ENCODE results near the gene ASB5. TPM values are rescaled to one million over a fixed set of nuclear protein-coding genes. Genes with fewer than 3 reads are reported as not detected.

Gene ASB5
- total RNA-seq: 0.83 and 2.2 TPM in 2 replicates

GRCh38 chr4:176268963-176269362 is at the start of gene ASB5:
Gene ASB5 (minus strand): TSS chr4:176269222. CDS start chr4:176269108, 114 bp downstream.

GRCh38 chr4:176195184-176195978 is 73.6 kb downstream of the ASB5 start, which contains the start of gene SPATA4:
Gene SPATA4 (minus strand): TSS chr4:176195585. CDS start chr4:176195562, 23 bp downstream.

Other genes with a start within 250 kb of the ASB5 start
- gene WDR17, start 203.4 kb downstream of the ASB5 start, total RNA-seq: 0.76 and 1.2 TPM in 2 replicates
- gene SPATA4, start 73.6 kb downstream of the ASB5 start, total RNA-seq: 0.23 and 0.46 TPM in 2 replicates
- gene SPCS3, start 50.7 kb upstream of the ASB5 start, total RNA-seq: 122 and 126 TPM in 2 replicates

All from smooth muscle cell of the pulmonary artery (primary cell).